SU-DHL-6 (cell line): ENCODE data around the gene SEMA3D.

Experiments
- H2AFZ ChIP-seq: fragments of 200-600 bp; sonication (generic); 2 replicates; pipeline ENCODE4 v1.6.1; 2014; ENCODE audit warnings: low read depth, mild to moderate bottlenecking, moderate library complexity, mixed read lengths, antibody characterized with exemption, low read length; ENCODE audit not compliant: severe bottlenecking
- H3F3A ChIP-seq: fragments of 200-600 bp; shearing (Covaris generic); 2 replicates; pipeline ENCODE4 v1.6.0; 2016; ENCODE audit warnings: antibody characterized with exemption, mild to moderate bottlenecking; ENCODE audit not compliant: insufficient read depth
- H3K27ac ChIP-seq: fragments of 200-600 bp; sonication (generic); 2 replicates; pipeline ENCODE4 v1.5.1; 2016; ENCODE audit warnings: low read depth, mild to moderate bottlenecking, low read length, moderate library complexity, mixed read lengths
- H3K27me3 ChIP-seq: fragments of 200-600 bp; sonication (generic), shearing (Covaris generic); 2 replicates; pipeline ENCODE4 v1.6.0; 2014; ENCODE audit warnings: mild to moderate bottlenecking, low read length
- H3K36me3 ChIP-seq: fragments of 200-600 bp; sonication (generic); 2 replicates; pipeline ENCODE4 v1.6.1; 2014; ENCODE audit warnings: mild to moderate bottlenecking, low read length, mixed read lengths
- H3K4me2 ChIP-seq: fragments of 300-600, 200-600 bp; shearing (Covaris generic), sonication (generic); 2 replicates; pipeline ENCODE4 v1.6.0; 2014; ENCODE audit warnings: low read length, low read depth, mild to moderate bottlenecking; ENCODE audit not compliant: poor library complexity, severe bottlenecking
- H3K4me3 ChIP-seq: fragments of 200-600 bp; sonication (generic); 2 replicates; pipeline ENCODE4 v1.5.1; 2014; ENCODE audit warnings: antibody characterized with exemption, low read length, mild to moderate bottlenecking, mixed read lengths; ENCODE audit not compliant: insufficient read depth, poor library complexity, severe bottlenecking
- H3K79me2 ChIP-seq: fragments of 200-600 bp; sonication (generic); 2 replicates; pipeline ENCODE4 v1.6.1; 2014; ENCODE audit warnings: mild to moderate bottlenecking, low read length, moderate library complexity; ENCODE audit not compliant: insufficient read depth
- H3K9ac ChIP-seq: fragments of 200-600 bp; sonication (generic); 2 replicates; pipeline ENCODE4 v1.7.0; 2014; ENCODE audit warnings: mild to moderate bottlenecking, low read length
- H3K9me2 ChIP-seq: fragments of 200-600 bp; sonication (generic); replicated peaks from 2 replicates; pipeline ENCODE4 v1.6.1; 2014; ENCODE audit warnings: low read length; ENCODE audit not compliant: insufficient read depth
- H3K9me3 ChIP-seq: fragments of 200-600 bp; sonication (generic); 2 replicates; pipeline ENCODE4 v1.6.1; 2014; ENCODE audit warnings: low read length, mixed read lengths; ENCODE audit not compliant: insufficient read depth
- H4K20me1 ChIP-seq: fragments of 200-600 bp; sonication (generic); 2 replicates; pipeline ENCODE4 v1.6.1; 2014; ENCODE audit warnings: low read depth, mild to moderate bottlenecking, antibody characterized with exemption, low read length, moderate library complexity, mixed read lengths
- EZH2phosphoT487 ChIP-seq: fragments of 200-600 bp; sonication (generic), shearing (Covaris generic); conservative IDR thresholded peaks from 2 replicates; pipeline ENCODE4 v1.6.1; 2018; ENCODE audit warnings: mild to moderate bottlenecking, antibody characterized with exemption, low read length, moderate library complexity, mixed read lengths
- TF ChIP-seq, protein P1 (sequence below): fragments of 200-600 bp; sonication (generic); IDR thresholded peaks from one replicate; pipeline ENCODE4 v1.5.1; 2017; ENCODE audit warnings: antibody characterized with exemption, mild to moderate bottlenecking, low read length, moderate library complexity; ENCODE audit not compliant: insufficient read depth, poor library complexity, severe bottlenecking

The SEMA3D gene

DNA sequence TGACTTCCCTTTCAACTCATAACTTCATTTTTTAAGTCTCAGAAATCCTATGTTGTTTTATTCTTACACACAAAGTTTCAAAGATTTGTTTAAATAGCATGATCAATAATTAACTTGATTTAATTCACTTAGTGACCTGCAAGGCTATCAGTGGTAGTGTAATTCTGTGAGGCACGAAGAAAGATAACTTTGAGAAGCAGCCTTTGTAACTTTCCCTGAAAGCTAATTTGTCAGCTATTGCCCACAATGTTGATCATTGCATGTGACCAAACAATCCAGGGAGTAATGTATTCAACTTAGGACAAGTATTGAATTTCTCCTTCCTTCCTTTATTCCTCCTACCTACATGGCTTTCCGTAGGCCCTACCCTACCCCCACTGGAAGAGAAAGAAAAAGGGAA, 111.0 kb downstream of the SEMA3D start:
- no peaks in the 10 kb centered on the region for H3K36me3 ChIP-seq
- no peaks in the 10 kb centered on the region for H3F3A ChIP-seq
- no peaks in the 10 kb centered on the region for H3K27me3 ChIP-seq
- H3K79me2 ChIP-seq: no peaks in the 10 kb centered on the region
- H3K27ac ChIP-seq: no peak overlapping the region
- H3K9me3 ChIP-seq: no peaks in the 10 kb centered on the region
- no peak overlapping the region for H3K4me3 ChIP-seq
- TF ChIP-seq, protein P1, sequence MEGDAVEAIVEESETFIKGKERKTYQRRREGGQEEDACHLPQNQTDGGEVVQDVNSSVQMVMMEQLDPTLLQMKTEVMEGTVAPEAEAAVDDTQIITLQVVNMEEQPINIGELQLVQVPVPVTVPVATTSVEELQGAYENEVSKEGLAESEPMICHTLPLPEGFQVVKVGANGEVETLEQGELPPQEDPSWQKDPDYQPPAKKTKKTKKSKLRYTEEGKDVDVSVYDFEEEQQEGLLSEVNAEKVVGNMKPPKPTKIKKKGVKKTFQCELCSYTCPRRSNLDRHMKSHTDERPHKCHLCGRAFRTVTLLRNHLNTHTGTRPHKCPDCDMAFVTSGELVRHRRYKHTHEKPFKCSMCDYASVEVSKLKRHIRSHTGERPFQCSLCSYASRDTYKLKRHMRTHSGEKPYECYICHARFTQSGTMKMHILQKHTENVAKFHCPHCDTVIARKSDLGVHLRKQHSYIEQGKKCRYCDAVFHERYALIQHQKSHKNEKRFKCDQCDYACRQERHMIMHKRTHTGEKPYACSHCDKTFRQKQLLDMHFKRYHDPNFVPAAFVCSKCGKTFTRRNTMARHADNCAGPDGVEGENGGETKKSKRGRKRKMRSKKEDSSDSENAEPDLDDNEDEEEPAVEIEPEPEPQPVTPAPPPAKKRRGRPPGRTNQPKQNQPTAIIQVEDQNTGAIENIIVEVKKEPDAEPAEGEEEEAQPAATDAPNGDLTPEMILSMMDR: no peak
- TF ChIP-seq EZH2phosphoT487: no peak
- no peak overlapping the region for H3K4me2 ChIP-seq
- no peak overlapping the region for H3K9ac ChIP-seq
- no peak overlapping the region for H2AFZ ChIP-seq
- H3K9me2 ChIP-seq: no peaks in the 10 kb centered on the region
- no peaks in the 10 kb centered on the region for H4K20me1 ChIP-seq

DNA sequence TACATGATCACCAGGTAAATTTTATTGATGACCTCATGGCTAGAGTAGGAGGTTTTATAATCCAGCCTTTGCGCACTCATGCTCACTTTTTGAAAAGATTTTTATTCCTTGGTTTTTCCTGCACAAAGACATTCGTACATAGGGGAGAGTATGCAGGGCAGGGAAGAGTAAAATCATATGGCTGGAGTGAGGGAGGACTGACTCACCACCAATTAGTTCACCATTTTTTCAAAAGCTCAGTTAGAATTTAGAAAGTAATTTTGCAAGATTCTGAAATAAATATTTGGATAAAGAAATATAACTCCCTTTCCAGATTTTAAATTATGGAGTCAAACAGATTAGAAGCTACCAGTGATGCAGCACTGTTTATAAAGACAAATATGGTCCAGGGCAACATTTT, 111.9 kb downstream of the SEMA3D start:
- Histone ChIP-seq H3K9me3 (no peaks in the 10 kb centered on the region), H3K4me3 (no peak overlapping the region), H3K9me2 (no peaks in the 10 kb centered on the region), H3K27ac (no peak overlapping the region), H2AFZ (no peak overlapping the region), H3K27me3 (no peaks in the 10 kb centered on the region), H3K79me2 (no peaks in the 10 kb centered on the region), H3F3A (no peaks in the 10 kb centered on the region), H3K36me3 (no peaks in the 10 kb centered on the region), H3K4me2 (no peak overlapping the region), H3K9ac (no peak overlapping the region), H4K20me1 (no peaks in the 10 kb centered on the region)
- TF ChIP-seq EZH2phosphoT487: no peak
- TF ChIP-seq, protein P1: no peak

DNA sequence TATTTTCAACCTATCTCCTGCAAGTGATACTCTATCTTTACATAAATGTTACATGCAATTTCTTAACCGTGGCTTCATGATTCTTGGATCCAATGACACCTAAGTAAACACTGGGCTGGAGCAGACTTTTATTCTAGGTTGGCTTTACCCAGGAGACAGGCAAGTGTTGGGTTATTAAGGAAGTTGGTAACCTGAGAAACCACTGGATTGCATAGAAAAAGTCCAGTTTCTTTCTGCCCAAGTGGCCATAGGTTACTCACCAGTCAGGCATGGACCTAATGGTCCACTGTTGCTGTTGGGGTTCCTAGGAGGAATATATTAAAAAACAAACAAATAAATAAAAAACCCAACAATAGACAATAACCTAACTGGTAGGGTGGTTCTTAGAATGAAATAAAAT, 112.8 kb downstream of the SEMA3D start:
- no peaks in the 10 kb centered on the region for H3K27me3 ChIP-seq
- H3K27ac ChIP-seq: no peak overlapping the region
- H3K9me3 ChIP-seq: no peaks in the 10 kb centered on the region
- H3K4me3 ChIP-seq: no peak overlapping the region
- no peak overlapping the region for H2AFZ ChIP-seq
- no peak overlapping the region for H3K4me2 ChIP-seq
- H3F3A ChIP-seq: no peaks in the 10 kb centered on the region
- H3K9ac ChIP-seq: no peak overlapping the region
- TF ChIP-seq, protein P1: no peak
- TF ChIP-seq EZH2phosphoT487: no peak
- H3K79me2 ChIP-seq: no peaks in the 10 kb centered on the region
- H3K9me2 ChIP-seq: no peaks in the 10 kb centered on the region
- H4K20me1 ChIP-seq: no peaks in the 10 kb centered on the region
- no peaks in the 10 kb centered on the region for H3K36me3 ChIP-seq
